Thyroid gland (tissue), 4 donors: Measurements from ENCODE around the gene PRR14. TPM values are rescaled to one million over a fixed set of nuclear protein-coding genes. Genes with fewer than 3 reads are reported as not detected.
A peak's percentile ranks its signal among the peaks of the same experiment; 100 is the strongest.

Experiments used
- DNase-seq, 2 donors: peaks; one replicate each; pipeline ENCODE4 v3.0.0-alpha.2; 2019
- H3K27ac ChIP-seq, 3 donors: fragments of 200-600 bp; sonication (generic); 1 replicate in 2 of 3; 2 replicates in 1 of 3; pipeline ENCODE4 v1.5.1; 2016 to 2019; ENCODE audit warnings: mild to moderate bottlenecking in 1 of 3, moderate library complexity in 1 of 3
- H3K27me3 ChIP-seq: fragments of 200-600 bp; sonication (generic); one replicate; pipeline ENCODE4 v1.5.1; 2019
- H3K36me3 ChIP-seq, 2 donors: fragments of 200-600 bp; sonication (generic); one replicate each; pipeline ENCODE4 v1.5.1; 2016 to 2019
- H3K4me1 ChIP-seq, 2 donors: fragments of 200-600 bp; sonication (generic); one replicate each; pipeline ENCODE4 v1.5.1; 2017 to 2019
- H3K4me3 ChIP-seq, 3 donors: fragments of 200-600 bp; sonication (generic); replicated peaks in 1 of 3; 1 replicate in 2 of 3; 2 replicates in 1 of 3; pipeline ENCODE4 v1.5.1; 2016; ENCODE audit warnings: mild to moderate bottlenecking in 1 of 3
- H3K9me3 ChIP-seq: fragments of 200-600 bp; sonication (generic); one replicate; pipeline ENCODE4 v1.5.1; 2017
- CTCF ChIP-seq, 6 experiments: fragments of 200-600 bp in 3 of 6; fragments of 450-650 bp in 3 of 6; sonication (generic) in 3 of 6; IDR thresholded peaks; one replicate each; pipeline ENCODE4 v1.5.1; 2016 to 2019; ENCODE audit warnings: antibody characterized with exemption in 6 of 6, mild to moderate bottlenecking in 2 of 6, inconsistent platforms in 1 of 6, moderate library complexity in 1 of 6
- POLR2A ChIP-seq, 2 donors: fragments of 450-650 bp; IDR thresholded peaks; one replicate each; pipeline ENCODE4 v1.6.1; 2017; ENCODE audit warnings: antibody characterized with exemption in 2 of 2, mild to moderate bottlenecking in 2 of 2, moderate library complexity in 1 of 2
- WGBS, 2 donors: methylation state at CpG; one replicate each; pipeline ENCODE4 v1.1.5; 2017; 5-methylcytosine and 5-hydroxymethylcytosine counted together
- intact Hi-C: fragments of 100-400 bp; cut with DNase I; formaldehyde crosslinking; loops from one replicate; pipeline ENCODE4 v1.15.1; 2023
- total RNA-seq, 4 donors: library from RNA; depleted of rRNA; stranded (reverse); fragments of >200 nt; gene quantifications; one replicate each; pipeline ENCODE4 v1.2.3, GENCODE V29; 2016

The PRR14 gene
- total RNA-seq, 4 donors from 2014 or later = 26.5 to 44.7 (median 34.7) TPM

DNA sequence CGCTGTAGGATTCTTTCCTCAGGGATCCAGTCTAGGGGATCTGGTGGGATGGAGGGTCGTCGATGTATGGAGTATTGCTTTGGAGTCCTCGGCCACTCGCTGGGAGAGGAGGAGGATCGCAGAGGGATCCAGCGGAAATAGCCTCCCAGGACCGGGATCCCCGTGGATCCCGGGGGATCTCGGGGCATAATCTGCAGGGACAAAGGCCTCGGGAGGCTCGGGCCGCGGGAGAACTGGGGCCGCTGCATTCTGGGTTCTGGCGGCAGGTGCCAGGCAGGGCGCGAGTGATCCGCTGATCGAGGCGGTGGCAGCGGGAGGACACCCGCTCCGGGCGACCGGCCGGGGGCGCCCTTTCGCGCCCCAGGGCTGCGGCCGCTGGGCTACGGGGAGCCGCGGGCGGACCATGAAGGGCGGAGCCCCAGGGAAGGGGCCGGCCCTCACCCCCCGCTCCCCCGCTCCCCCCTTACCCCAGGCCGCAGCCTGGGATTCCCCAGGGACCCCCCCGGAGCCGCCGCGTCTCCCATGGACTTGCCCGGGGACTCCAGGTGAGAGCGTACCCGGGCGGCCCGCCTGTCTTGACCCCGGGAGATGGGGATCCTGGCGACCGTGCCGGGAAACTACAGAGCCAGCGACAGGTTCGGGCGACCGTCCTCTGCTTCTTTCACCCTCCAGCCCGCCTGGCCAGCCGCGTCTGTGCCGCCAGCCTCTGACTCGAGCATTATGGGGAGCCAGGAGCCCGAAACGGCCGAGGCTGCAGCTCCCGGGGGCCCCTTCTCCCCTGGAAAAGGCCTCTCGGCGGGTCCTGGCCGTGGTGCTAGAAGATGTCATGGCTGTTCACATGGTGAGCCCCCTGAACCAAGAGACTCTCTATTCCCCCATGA, 604 bp downstream of the PRR14 start:
- 0 to 2% methylated on average over 18 to 41 of the region's 71 CpGs for WGBS, 2 donors
- DNase-seq = peak; percentile 67 to 71
- no peaks in the 10 kb centered on the region for H3K27me3 ChIP-seq
- TF ChIP-seq POLR2A (IDR thresholded peaks at IDR 0.05) (no peak), CTCF (IDR thresholded peaks at IDR 0.05) (peak; percentile 23 to 72 (median 44))
- peak overlapping the region; percentile 65 to 84 (median 76) for H3K4me3 ChIP-seq
- intact Hi-C loops = no loop called here
- peak overlapping the region; percentile 88 to 94 (median 90) for H3K27ac ChIP-seq
- peaks cover 31 to 34% of the 10 kb centered on the region in 2 donors for H3K36me3 ChIP-seq
- no peaks in the 10 kb centered on the region for H3K9me3 ChIP-seq
- H3K4me1 ChIP-seq = peaks cover 14% of the 10 kb centered on the region in 2 donors

GRCh38 chr16:30652005-30652296, 1.2 kb downstream of the PRR14 start:
- Histone ChIP-seq H3K27me3 (no peaks in the 10 kb centered on the region), H3K4me1 (peaks cover 15 to 19% of the 10 kb centered on the region in 2 donors), H3K9me3 (no peaks in the 10 kb centered on the region), H3K36me3 (peaks cover 31 to 34% of the 10 kb centered on the region in 2 donors), H3K27ac (peak overlapping the region in 2 of 3 donors; percentile 88 to 94), H3K4me3 (peak overlapping the region in 2 of 3 donors; percentile 76 to 84)
- WGBS, 2 donors = 13 to 19% methylated on average over 2 of the region's 2 CpGs
- TF ChIP-seq CTCF (IDR thresholded peaks at IDR 0.05) = no peak
- TF ChIP-seq POLR2A (IDR thresholded peaks at IDR 0.05) = no peak
- intact Hi-C loops = no loop called here
- DNase-seq = no peak

DNA sequence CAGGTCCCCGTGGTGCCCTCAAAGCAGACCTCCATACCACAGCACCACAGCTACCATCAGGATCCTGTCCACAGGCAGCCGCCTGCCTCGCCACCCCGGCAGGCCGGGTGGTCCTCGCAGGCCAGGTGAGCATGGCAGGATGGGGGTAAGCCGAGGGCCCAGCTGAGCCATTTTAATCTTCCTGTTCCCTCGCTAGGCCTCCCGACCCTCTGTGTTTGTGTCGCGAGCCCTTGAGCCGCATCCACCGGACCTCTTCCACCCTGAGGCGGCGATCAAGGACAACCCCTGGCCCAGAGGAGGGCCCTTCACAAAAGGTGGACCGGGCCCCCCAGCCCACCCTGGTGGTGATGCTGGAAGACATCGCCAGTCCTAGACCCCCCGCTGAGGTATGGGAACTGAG, 2.0 kb downstream of the PRR14 start:
- no peak overlapping the region for H3K4me3 ChIP-seq
- H3K27ac ChIP-seq = peak overlapping the region in 1 of 3 donors; percentile 88
- peaks cover 21 to 25% of the 10 kb centered on the region in 2 donors for H3K4me1 ChIP-seq
- no peak for DNase-seq
- no peaks in the 10 kb centered on the region for H3K27me3 ChIP-seq
- 95 to 98% methylated on average over 18 of the region's 18 CpGs for WGBS, 2 donors
- no peaks in the 10 kb centered on the region for H3K9me3 ChIP-seq
- H3K36me3 ChIP-seq = peaks cover 31 to 34% of the 10 kb centered on the region in 2 donors
- TF ChIP-seq POLR2A (IDR thresholded peaks at IDR 0.05) (no peak), CTCF (IDR thresholded peaks at IDR 0.05) (no peak)
- intact Hi-C loops = no loop called here

DNA sequence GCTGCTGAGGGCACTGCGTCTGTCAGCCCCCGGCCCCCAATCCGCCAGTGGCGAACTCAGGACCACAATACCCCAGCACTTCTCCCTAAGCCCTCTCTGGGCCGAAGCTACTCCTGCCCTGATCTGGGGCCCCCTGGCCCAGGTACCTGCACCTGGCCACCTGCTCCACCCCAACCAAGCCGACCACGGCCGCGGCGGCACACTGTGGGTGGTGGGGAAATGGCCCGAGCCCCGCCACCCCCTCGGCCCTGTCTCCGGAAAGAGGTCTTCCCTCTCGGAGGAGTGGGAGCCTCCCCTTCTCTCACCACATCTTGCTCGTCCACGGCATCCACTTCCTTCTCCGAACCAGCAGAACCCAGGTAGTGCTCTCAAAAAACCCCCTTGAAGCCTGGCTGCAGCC, 4.1 kb downstream of the PRR14 start:
- no peak for DNase-seq
- TF ChIP-seq CTCF (IDR thresholded peaks at IDR 0.05) = no peak
- no peak for TF ChIP-seq POLR2A (IDR thresholded peaks at IDR 0.05)
- no peaks in the 10 kb centered on the region for H3K9me3 ChIP-seq
- H3K4me1 ChIP-seq = peaks cover 18 to 22% of the 10 kb centered on the region in 2 donors
- intact Hi-C loops = no loop called here
- H3K36me3 ChIP-seq = peaks cover 31 to 34% of the 10 kb centered on the region in 2 donors
- 97% methylated on average over 14 to 16 of the region's 18 CpGs for WGBS, 2 donors
- H3K4me3 ChIP-seq = no peak overlapping the region
- H3K27ac ChIP-seq = no peak overlapping the region
- H3K27me3 ChIP-seq = no peaks in the 10 kb centered on the region

GRCh38 chr16:30655815-30656347, 5.1 kb downstream of the PRR14 start:
- TF ChIP-seq CTCF (IDR thresholded peaks at IDR 0.05) (no peak), POLR2A (IDR thresholded peaks at IDR 0.05) (no peak)
- Histone ChIP-seq H3K9me3 (no peaks in the 10 kb centered on the region), H3K4me3 (no peak overlapping the region), H3K27ac (no peak overlapping the region), H3K4me1 (peaks cover 29 to 30% of the 10 kb centered on the region in 2 donors), H3K36me3 (peaks cover 31 to 35% of the 10 kb centered on the region in 2 donors), H3K27me3 (no peaks in the 10 kb centered on the region)
- WGBS, 2 donors = 94 to 98% methylated on average over 12 of the region's 12 CpGs
- no peak for DNase-seq
- intact Hi-C loops = no loop called here
